ENCODE data around the gene SDC1.
A peak's percentile ranks its signal among the peaks of the same experiment; 100 is the strongest.

Gene SDC1

DNA sequence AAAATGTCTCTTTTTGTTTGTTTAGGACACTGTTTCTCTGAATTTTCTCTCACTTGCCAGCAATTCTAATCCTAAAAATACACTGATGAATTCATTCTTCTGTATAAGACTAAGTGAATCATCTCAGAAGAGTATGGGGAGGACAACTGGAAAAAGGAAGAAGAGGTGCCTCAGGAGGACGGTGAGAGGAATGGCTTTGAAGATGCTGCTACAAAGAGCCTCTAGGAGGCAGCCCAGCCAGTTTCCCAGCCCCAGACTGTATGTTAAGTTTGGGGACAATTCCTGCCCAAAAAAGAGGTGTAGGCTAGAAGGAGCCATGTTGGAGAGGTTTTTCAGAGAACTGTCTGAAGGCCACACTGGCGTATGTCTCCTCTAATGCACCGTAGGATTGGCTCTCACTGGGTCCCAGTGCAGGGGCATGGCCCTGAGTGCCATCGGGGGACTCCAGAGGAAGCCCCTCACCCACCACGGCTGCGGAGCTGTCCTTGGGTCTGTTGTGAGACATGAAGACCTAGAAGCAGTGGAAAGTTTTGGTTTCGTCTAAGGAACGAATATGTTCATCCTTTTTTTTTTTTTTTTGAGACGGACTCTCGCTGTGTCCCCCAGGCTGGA is 3.1 kb upstream of the SDC1 start:
- DNase-seq (ENCODE audit: low spot score), result no peak

DNA sequence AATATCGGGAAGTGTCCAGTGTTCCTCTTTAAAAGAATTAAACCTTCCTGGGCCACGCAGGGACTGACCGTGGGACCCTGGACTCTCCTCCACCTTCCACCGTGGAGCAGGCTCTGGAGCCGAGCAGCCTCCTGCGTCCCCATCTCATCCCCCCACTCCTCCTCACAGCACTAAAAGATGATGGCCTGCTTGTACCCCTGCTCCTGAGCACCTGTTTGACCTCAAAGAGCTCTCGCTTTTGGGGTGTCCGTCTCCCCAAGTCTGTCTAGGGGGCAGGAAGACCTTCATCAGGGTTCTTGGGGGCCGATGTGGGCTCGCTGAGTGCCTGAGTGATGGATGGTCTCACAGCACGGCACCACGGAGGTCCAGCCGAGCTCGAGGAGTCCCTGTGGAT is 1.2 kb upstream of the SDC1 start:
- DNase-seq (ENCODE audit: low spot score), result no peak

DNA sequence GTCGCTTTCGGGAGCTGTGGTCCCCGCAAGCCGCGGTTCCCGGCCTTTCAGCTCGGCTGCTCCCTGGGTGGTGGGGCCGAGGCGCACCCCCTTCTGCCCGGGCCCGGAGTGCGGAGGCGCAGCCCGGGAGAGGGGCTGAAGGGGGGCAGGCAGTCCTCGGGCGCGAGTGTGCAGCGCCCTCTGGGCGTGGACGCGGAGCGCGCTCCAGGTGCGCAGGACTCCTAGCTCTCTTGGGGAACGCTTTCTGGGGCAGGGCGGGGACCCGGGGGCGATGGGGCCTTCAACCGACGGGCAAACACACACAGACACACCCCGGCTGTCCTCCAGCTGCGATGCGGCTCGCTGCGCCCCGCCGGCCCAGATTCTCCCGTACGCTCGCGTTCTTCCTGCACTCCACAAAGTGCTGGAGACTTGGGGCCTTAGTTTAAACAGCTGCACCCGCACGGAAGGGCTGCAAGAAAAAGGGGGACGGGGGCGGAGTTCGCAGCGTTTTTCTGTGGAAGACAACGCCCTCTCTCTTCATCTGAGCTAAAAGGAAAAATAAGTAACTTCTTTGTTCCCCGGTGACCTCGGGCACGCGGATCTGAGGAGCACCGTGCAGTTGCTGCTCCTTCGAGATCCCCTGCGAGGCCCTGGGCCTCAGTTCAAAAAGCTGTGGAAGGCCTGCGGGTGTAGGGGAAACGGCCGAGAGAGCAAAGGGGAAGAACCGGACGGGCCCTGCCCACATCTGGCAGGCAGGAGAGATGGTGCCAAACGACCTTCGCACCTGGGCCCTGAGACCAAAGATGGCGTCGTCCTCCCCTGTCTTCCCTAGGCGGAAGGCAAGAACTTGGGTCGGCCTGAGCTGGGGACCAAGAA is 593 bp upstream of the SDC1 start:
- peak; percentile 71 for DNase-seq (ENCODE audit: low spot score)

DNA sequence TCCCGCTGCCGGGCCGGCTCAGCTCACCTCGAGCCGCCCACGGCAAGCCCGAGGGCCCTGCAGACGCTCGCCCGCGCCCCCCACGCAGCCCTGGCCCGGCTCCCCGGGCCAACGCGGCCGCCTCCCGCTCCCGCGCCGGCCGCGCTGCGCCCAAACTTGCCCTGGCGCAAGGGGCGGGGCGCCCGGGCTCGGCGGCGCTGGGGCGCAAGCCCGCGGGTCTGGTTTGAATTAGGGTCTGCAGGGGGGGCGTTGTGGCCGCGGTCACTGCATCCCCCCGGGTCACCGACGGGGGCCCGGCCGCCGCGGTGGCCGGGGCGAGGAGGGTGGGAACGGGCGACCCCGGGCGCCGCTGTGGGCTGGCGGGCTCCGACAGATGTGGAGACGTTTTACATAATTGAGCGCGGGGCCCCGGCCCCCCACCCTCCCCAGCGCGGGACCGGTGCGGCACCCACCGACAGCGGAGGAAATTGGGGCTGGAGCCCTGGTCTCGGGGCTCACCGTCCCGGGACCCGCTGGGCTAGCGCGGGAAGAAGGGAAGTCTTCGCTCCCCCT is 690 bp downstream of the SDC1 start:
- no peak for DNase-seq (ENCODE audit: low spot score)

DNA sequence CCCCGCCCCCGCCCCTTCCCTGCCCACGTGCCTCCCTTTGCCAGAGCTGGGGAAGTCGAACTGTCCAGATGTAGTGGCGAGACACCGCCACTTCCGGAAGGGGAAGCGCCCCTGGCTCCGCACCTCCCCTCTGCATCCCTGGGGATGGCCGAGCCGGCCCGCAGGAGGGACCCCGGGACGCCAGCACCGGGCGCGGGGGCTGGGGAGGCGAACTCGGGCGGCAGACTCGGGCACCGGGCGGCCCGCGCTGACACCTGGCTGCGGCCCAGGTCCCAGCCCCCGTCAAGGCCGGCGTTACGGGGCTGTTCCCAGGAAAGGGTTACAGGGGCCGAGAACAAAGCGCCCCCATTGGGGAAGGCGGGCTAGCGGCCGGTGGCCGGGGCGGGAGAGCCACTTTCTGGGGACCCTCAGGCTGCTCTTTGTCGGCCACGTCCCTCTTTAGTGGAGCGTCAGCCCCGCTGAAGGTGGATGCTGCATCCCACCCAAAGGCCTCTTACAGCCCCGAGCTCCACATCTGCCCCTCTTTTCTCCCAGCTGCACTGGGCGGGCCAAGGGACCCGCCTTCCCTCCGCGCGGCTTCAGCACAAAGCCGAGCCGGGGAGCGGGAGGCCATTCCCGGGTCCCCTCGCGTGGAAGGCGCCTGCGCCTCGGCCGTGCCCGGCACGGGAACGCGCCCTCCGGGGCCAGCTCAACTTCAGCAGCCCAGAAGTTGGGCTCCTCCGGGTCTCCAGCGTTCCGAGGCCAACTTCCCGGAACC is 1.3 kb downstream of the SDC1 start:
- DNase-seq (ENCODE audit: low spot score), result peak; percentile 21

DNA sequence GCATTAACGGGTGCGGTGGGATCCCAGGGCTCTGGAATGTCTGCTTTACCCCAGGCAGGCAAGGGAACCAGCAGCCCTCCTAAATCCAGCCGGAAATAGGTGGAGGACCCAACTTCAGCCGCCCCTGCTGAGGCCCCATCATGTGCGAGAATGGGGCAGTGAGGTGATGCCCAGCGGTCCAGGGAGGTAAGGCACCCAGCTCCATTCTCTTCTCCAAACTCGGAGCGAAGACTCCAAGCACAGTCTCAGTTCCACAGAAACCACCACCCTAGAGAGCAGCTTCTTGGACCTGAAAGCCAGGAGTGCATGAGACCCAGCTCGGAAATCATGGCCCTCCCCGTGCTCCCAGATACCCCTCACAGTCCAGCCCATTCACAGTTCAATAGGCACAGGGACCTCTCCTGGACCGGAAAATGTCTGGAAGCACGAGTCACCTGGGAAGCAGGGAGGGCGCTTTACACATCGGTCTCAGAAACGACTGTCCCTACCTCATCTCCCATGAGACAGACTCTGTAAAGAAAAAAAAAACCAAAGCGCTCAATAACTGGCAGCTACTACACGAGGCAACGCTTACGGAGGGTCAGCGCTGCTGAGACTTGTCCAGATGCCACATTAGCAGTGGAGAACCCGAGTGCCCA is 2.0 kb downstream of the SDC1 start:
- no peak for DNase-seq (ENCODE audit: low spot score)

DNA sequence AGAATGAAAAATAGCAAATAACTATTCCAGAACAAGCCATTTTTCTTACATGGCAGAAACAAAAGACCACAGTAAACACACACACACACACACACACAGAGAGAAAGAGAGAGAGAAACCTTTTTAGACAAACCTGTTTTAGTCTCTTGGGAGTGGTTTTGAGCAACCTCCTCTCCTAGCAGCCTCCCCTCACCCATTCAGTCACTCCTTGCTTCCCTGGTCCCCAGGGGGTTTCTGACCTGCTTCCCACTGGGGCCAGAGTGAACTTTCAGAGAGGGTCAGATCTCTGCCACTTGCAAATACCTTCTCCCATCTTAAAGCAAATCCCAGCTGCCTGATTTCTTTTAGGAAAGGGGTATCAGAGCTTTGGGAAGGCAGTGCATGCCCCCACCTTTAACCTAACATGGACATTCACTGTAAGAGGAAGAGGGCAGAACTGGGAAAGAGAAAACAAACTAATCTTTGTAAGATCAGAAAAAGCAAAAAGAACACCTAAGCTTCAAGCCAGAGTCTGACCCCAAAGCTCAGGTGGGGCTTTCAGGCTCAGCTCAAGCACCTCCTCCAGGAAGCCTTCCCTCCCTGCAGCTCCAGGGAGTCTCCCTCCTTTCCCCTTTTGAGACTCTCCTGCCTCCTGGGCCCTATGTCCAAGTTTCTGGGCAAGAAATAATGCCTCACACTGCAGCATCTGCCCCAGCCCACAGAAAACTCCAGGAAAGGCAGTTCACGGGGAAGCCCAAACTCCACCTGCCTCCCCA is 2.7 kb downstream of the SDC1 start:
- no peak for DNase-seq (ENCODE audit: low spot score)

DNA sequence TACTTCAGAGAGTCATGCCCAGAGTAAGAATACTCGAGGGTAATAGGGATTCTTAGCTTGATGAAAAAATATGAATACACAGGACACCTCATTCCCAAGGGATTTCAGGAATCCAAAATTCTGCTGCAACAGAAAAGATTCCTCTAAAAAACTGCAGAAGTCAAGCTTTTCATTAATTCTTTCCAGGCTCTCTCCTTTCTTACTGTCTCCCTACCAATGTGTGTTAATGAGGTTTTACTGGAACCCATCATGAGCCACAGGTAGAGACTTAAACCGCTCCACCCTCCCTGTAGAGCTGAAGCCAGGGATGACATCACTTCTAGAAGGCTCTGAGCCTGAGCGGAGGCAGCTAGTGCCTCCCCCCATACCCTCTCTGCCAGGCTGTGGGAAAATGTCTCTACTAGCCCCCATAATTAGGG is 3.4 kb downstream of the SDC1 start:
- no peak for DNase-seq (ENCODE audit: low spot score)

DNA sequence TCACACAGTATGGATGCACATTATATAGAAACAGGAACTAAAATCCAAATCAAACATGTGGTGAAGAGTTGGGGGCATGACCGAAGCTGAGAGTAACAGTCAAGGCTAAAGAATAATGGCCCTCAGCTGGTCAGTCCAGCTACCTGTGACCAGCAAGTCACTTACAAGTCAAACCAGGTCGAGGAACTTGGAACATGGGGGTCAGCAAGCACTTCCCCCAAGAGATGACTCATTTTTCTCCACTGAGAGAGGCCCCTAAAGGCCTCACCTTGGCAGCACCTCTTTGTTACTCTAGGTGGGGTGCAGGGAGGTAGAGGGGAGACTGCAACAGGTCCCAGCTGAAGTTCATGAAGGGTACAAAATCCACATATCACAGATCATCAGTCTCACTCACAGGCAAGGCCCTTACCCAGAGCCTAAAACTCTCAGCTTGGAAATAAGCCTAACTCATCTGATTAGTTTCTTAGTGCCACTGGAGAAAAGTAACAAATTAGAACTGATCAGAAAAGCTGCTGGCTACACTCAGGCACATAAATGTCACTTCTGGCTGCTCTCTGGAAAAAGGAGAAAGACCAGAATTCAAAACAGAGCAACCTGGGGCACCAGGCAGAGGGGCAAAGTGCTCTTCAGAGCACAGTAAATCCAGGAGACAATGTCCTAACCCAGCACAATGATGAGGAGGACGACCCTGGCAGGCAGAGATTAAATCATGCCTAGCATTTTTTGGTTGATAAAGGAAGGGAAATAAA is 4.0 kb downstream of the SDC1 start:
- no peak for DNase-seq (ENCODE audit: low spot score)

DNA sequence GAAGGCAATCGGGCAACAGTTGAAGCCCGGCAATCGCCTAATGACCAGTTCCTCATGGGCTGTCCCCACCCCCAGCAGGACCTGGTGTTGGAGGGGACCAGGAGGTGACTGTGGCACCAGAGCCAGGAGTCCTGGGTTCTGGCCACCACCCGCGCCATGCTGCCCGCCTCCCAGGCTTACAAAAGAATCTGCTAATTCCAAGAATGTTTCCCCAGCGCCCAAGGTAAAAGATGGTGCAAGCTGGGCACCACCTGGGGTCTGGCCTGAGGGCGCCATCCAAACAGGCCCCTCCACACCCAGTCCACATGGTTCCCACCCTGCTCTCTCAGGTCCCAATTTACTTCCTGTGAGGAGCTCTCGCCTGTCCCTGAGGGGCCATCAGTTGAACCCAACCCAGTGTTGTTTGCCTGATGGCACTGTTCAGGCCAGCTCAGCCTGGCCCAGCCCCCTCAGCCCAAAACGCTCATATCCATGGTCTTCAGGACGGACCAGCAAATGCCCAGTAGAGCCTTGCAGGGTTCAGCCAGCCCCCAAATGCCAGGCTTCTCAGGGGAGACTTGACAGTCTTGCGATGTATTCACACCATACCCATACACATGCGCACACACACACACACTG is 5.1 kb downstream of the SDC1 start:
- DNase-seq (ENCODE audit: low spot score), result no peak

DNA sequence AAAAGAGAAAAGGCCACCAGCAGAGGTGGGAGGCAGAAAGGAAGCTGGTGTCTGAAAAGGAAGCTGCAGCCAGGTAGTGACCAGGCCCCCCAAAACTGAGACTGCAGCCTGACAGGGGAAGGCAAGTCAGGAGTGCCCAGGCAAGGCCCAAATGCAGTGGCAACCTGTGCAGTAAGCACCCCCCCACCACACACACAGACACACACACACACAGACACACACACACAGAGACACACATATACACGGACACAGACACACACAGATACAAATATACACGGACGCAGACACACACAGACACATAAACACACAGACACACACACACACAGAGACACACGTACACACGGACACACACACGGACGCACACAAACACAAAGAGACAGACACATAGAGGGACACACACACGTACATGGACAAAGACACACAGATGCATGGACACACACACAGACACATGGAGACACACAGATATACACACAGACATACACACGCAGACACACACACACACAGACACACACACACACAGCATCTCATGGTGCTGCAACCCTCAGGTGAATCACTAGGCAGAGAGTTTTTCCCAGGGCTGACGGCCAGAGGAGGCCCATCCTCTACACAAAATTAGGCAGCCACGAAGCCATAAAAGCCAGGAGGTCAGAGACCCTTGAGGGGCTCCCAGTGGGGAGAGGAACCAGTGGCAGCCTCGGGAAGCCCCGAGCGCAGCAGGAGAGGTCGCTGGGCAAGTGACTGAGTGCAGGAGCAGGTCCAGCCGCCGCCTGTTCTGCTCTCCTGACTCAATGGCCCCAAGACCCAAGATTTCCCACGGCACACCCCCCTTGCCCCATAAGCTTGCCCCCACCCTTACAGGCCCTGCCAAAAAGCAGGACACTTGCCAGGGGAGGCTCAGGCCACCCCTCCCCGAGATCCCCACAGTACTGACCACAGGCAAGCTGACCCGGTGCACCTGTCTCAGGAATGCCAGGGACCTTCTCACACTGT is 6.3 kb downstream of the SDC1 start:
- DNase-seq (ENCODE audit: low spot score), result no peak

DNA sequence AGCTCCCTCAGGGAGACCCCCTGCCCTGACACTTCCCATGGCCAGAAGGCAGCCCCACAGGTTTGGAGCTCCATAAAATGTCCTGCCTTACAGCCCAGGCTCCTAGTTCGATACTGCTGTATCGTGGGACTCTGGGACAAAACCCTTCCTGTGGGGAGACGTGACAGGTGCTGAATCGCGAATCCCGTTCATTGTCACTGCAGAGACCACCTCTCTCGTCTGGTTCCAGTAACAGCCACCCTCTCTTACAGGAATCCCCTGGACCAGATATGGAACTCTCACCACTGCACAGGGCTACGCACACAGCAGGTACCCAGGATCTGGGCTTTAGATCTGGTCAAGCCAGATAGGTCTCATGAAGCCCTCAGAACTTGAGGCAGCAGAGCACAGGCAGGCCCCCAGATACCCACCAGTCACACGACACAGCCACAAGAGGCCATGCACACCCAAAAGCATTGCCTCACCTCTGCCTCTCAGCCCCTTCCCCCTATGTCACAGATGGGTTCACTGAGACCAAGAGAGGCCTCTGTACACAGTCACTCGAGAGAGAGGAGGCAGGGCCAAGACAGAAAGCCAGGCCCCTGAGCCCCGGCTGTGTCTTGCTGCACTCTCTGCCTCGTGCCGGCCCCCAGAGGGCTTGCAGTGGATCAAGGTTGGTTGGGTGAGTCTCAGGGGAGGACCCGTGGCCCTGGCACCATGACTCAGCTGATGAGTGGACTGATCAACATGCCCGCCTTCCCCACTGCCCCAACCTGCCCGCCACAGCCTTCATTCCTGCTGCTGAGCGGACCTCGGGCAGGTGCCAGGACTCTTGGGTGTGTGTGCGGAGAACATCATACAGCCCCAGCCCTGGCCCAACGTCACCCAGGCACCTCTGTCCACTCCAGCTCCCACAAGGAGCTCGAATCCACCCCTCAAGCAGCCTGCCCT is 7.6 kb downstream of the SDC1 start:
- DNase-seq (ENCODE audit: low spot score), result no peak

DNA sequence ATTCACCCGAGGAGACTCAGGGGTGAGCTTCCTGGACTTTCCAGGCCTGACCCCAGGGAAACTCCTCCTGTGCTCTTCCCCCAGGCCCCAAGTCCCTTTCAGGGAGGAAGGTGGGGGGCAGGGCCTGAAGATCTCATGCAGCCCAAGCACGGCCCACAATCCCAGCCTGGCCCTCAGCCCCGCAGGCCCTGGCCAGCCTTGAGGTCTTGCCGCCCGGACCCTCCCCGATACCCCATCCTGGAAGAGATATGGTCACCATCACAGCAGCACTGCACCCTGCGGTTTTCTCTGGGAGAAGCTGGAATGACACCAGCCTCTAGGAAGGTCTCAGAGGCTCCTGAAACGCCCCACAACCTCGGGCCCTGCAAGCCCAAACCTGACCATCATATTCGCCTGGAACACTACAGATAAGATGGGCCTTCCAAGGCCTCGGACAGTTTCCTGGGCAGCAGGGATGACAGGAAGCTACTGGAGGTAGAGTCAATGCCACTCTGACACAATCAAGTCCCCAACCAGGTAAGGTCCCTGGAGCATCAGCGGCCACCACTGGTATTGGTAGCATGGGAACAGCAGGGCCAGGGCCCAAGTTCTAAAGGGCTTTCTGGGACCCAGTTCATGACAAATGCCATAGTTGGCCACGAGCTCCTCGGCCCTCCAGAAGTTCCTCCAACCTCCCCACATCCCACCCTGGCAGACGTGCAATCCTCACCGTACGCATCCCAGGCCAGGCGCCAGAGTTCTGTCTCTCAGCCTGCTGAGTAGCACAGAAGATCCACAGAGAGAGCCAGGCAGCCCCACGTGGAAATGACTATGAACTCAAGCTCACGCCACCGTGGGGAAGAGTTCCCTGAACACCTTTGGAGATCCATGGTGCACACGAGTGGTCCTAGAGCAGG is 8.6 kb downstream of the SDC1 start:
- no peak for DNase-seq (ENCODE audit: low spot score)

DNA sequence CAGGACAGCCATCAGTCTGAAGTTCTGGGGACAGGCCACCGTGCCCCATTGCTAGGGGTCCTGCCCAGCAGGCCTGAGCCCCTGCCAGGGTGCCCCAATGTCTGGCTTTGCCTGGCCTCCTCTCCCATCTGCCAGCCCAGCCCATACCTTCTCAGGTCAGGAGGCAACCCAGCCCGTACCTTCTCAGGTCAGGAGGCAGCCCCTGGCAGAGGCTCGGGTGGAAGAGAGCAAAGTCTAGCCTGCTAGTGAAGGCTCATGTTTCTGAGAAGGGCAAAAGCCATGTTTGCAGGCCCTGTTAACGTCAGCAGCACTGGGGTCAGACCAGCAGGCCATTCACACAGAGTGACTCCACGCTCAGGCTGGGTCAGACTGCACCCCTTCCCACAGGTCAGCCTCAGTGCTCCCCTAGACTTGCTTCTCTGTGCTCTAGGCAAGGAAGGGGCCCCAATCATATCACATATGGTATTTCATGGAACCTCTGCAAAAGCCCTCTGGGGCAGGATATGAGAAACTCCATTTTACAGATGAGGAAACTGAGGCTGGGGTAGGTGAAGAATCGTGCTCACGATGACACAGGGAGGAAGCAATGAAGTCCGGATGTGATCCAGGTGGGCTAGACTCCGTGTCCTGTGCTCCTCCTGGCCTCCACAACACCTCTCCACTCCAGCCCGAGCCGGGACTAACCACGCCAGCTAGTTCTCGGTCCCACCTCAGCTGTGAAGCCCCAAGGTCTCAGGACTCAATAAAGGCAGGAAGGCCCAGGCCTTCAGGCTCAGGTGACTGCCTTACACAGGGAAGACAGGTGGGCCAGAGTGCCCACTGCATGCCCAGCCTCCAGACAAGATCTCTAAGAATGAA is 9.5 kb downstream of the SDC1 start:
- DNase-seq (ENCODE audit: low spot score), result no peak

DNA sequence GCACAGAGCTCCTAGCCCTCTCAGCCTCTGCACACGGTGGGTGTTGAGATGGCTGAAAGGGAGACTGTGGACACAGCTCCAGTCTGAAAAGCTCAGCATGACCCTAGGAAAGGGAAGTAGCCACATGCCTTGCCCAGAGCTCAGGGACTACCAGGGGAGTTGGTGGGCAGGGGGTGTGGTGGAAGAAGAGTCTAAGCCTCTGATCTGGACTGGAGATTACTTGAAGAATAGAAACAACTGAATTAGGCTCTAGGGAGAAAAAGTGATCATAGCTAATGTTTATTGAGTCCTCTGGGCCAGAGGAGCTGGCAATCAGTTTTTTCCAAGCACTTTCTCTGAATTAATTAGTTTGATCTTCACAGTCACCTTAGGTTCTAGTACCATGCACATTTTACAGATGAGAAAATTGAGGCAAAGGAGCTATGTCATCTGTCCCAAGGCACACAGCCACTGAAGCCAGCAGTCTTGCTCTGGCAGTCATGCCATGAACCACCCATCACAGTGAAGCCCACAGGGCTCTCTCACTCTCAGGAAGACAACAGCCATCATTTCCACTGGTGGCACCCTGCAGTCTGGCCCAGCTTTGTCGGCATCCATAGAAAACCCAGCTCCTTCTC is 10.3 kb downstream of the SDC1 start:
- no peak for DNase-seq (ENCODE audit: low spot score)

All from LoVo (cell line).